ENCODE measurements around the gene DISP3.

The DISP3 gene

GRCh38 chr1:11478571-11479374 is at the start of gene DISP3:
TSS of gene DISP3 (plus strand) at chr1:11479155. CDS start at chr1:11500993, 21,838 bp downstream.
- DNase-seq, result peak; percentile 92

- no peak for DNase-seq
Observed at GRCh38 chr1:11429226-11429625, 49.7 kb upstream of the DISP3 start.

- DNase-seq, result no peak
Observed at GRCh38 chr1:11429935-11430334, 49.0 kb upstream of the DISP3 start.

- no peak for DNase-seq
Observed at GRCh38 chr1:11431941-11432507, 46.9 kb upstream of the DISP3 start.

GRCh38 chr1:11432526-11432925 is 46.4 kb upstream of the DISP3 start:
- DNase-seq, result no peak

GRCh38 chr1:11434501-11434900 is 44.5 kb upstream of the DISP3 start:
- DNase-seq, result peak; percentile 68

- no peak for DNase-seq
Observed at GRCh38 chr1:11434926-11435325, 44.0 kb upstream of the DISP3 start.

- no peak for DNase-seq
Observed at GRCh38 chr1:11438996-11439395, 40.0 kb upstream of the DISP3 start.

GRCh38 chr1:11441211-11441952 is 37.6 kb upstream of the DISP3 start:
- no peak for DNase-seq

GRCh38 chr1:11443043-11443442 is 35.9 kb upstream of the DISP3 start:
- DNase-seq, result no peak

GRCh38 chr1:11443961-11444658 is 34.8 kb upstream of the DISP3 start:
- no peak for DNase-seq

GRCh38 chr1:11444907-11445306 is 34.0 kb upstream of the DISP3 start:
- DNase-seq, result no peak

- DNase-seq, result no peak
Observed at GRCh38 chr1:11447903-11448302, 31.1 kb upstream of the DISP3 start.

GRCh38 chr1:11448373-11449099 is 30.4 kb upstream of the DISP3 start:
- DNase-seq, result no peak

- DNase-seq, result no peak
Observed at GRCh38 chr1:11449100-11449403, 29.9 kb upstream of the DISP3 start.

GRCh38 chr1:11450310-11450709 is 28.6 kb upstream of the DISP3 start:
- DNase-seq, result no peak

- no peak for DNase-seq
Observed at GRCh38 chr1:11453742-11454491, 25.0 kb upstream of the DISP3 start.

- no peak for DNase-seq
Observed at GRCh38 chr1:11455967-11456570, 22.9 kb upstream of the DISP3 start.

- no peak for DNase-seq
Observed at GRCh38 chr1:11456965-11457364, 22.0 kb upstream of the DISP3 start.

GRCh38 chr1:11458811-11459275 is 20.1 kb upstream of the DISP3 start:
- DNase-seq, result no peak

GRCh38 chr1:11461531-11462137 is 17.3 kb upstream of the DISP3 start:
- no peak for DNase-seq
